H1 (cell line): ENCODE data around the gene KLHL29. TPM values are rescaled to one million over a fixed set of nuclear protein-coding genes. Genes with fewer than 3 reads are reported as not detected.

ENCODE experiments used
- CTCF ChIA-PET: fragments of 300-600 bp; sonication (Branson Sonifier 250); formaldehyde crosslinking; loops from one replicate; lab custom pipeline; 2021; ENCODE audit not compliant: partially characterized antibody; lab: Charles Lee
- POLR2A ChIA-PET: fragments of 300-600 bp; sonication (Branson Sonifier 250); formaldehyde crosslinking; loops from one replicate; lab custom pipeline; 2021; ENCODE audit warnings: inconsistent platforms; ENCODE audit not compliant: partially characterized antibody; lab: Charles Lee
- DNase-seq, 2 experiments: peaks; one replicate each; pipeline versions ENCODE4 v3.0.0 to v3.0.0-alpha.2; 2010 to 2022; ENCODE audit warnings: low spot score in 2 of 2, low read depth in 1 of 2, mixed read lengths in 1 of 2
- FAIRE-seq: peaks from 2 replicates; lab custom pipeline; 2011; peaks lifted over from hg19 to GRCh38; lab: Jason Lieb, UNC
- H2AFZ ChIP-seq: 2 replicates; pipeline ENCODE4 v1.8.1; 2012; ENCODE audit warnings: low read length, inconsistent platforms
- H2AK5ac ChIP-seq: 2 replicates; pipeline ENCODE4 v1.6.1; 2013; ENCODE audit warnings: low read depth, low read length
- H2BK120ac ChIP-seq: replicated peaks from 2 replicates; pipeline ENCODE3; 2013; ENCODE audit warnings: low read depth, low read length, inconsistent platforms
- H2BK12ac ChIP-seq: 2 replicates; pipeline ENCODE4 v1.6.1; 2013; ENCODE audit warnings: low read depth, low read length
- H2BK15ac ChIP-seq: 2 replicates; pipeline ENCODE4 v1.6.1; 2013; ENCODE audit warnings: low read length
- H2BK20ac ChIP-seq: 2 replicates; pipeline ENCODE4 v1.6.1; 2013; ENCODE audit warnings: low read length
- H2BK5ac ChIP-seq: 2 replicates; pipeline ENCODE4 v1.6.1; 2013; ENCODE audit warnings: low read depth, low read length
- H3K14ac ChIP-seq: 2 replicates; pipeline ENCODE4 v1.6.1; 2013; ENCODE audit warnings: inconsistent platforms; ENCODE audit not compliant: insufficient read length
- H3K18ac ChIP-seq: 2 replicates; pipeline ENCODE4 v1.6.1; 2013; ENCODE audit warnings: low read length; ENCODE audit errors: extremely low read depth
- H3K23ac ChIP-seq: 2 replicates; pipeline ENCODE4 v1.6.1; 2013; ENCODE audit warnings: inconsistent platforms; ENCODE audit not compliant: insufficient read length
- H3K23me2 ChIP-seq: 2 replicates; pipeline ENCODE4 v1.6.1; 2013; ENCODE audit warnings: low read depth, low read length
- H3K27ac ChIP-seq: 2 replicates; pipeline ENCODE4 v1.6.1; 2011; ENCODE audit warnings: low read depth, low read length, inconsistent platforms
- H3K27me3 ChIP-seq, 4 experiments: replicated peaks in 1 of 4; 1 replicate in 1 of 4; 2 replicates in 3 of 4; pipeline versions ENCODE4 v1.6.1 to v1.8.1; 2011 to 2013; ENCODE audit warnings: low read length in 3 of 4, mild to moderate bottlenecking in 3 of 4, inconsistent platforms in 2 of 4, mixed read lengths in 2 of 4, moderate library complexity in 1 of 4; ENCODE audit not compliant: control insufficient read depth in 3 of 4, insufficient read depth in 3 of 4; ENCODE audit errors: extremely low read depth in 1 of 4
- H3K36me3 ChIP-seq, 4 experiments: 2 replicates each; pipeline versions ENCODE4 v1.6.1 to v1.8.1; 2011 to 2013; ENCODE audit warnings: mild to moderate bottlenecking in 4 of 4, low read length in 3 of 4, moderate library complexity in 2 of 4, control low read depth in 1 of 4, inconsistent platforms in 1 of 4; ENCODE audit not compliant: insufficient read depth in 4 of 4, control insufficient read depth in 2 of 4
- H3K4ac ChIP-seq: replicated peaks from 2 replicates; pipeline ENCODE3; 2013; ENCODE audit warnings: low read length, low read depth, mixed read lengths, inconsistent platforms; ENCODE audit not compliant: insufficient read length
- H3K4me1 ChIP-seq, 4 experiments: replicated peaks in 1 of 4; 1 replicate in 1 of 4; 2 replicates in 3 of 4; pipeline versions ENCODE4 v1.6.1 to v1.8.1; 2011 to 2013; ENCODE audit warnings: low read length in 3 of 4, inconsistent platforms in 2 of 4, mixed read lengths in 1 of 4; ENCODE audit not compliant: insufficient read depth in 4 of 4, control insufficient read depth in 3 of 4
- H3K4me2 ChIP-seq, 2 experiments: 2 replicates each; pipeline versions ENCODE4 v1.6.1 to v1.8.1; 2011 to 2013; ENCODE audit warnings: low read depth in 2 of 2, low read length in 2 of 2, control low read depth in 1 of 2, inconsistent platforms in 1 of 2, mild to moderate bottlenecking in 1 of 2; ENCODE audit not compliant: insufficient read depth in 1 of 2
- H3K4me3 ChIP-seq, 4 experiments: fragments of 200-600, 300-600 bp in 1 of 4; sonication (generic), shearing (Covaris generic), sonication (Bioruptor Twin) in 1 of 4; 2 replicates each; pipeline versions ENCODE4 v1.5.1 to v1.8.1; 2011 to 2016; ENCODE audit warnings: low read length in 4 of 4, low read depth in 3 of 4, control low read depth in 2 of 4, inconsistent platforms in 2 of 4, mild to moderate bottlenecking in 2 of 4, mixed read lengths in 1 of 4, moderate library complexity in 1 of 4; ENCODE audit not compliant: insufficient read depth in 2 of 4; ENCODE audit errors: extremely low read depth in 1 of 4
- H3K56ac ChIP-seq: replicated peaks from 2 replicates; pipeline ENCODE3; 2013; ENCODE audit warnings: low read depth, mild to moderate bottlenecking, mixed read lengths, low read length, inconsistent platforms; ENCODE audit not compliant: insufficient read length
- H3K79me1 ChIP-seq: 2 replicates; pipeline ENCODE4 v1.6.1; 2013; ENCODE audit warnings: low read depth, low read length, control low read depth
- H3K79me2 ChIP-seq, 2 experiments: 2 replicates each; pipeline versions ENCODE4 v1.6.1 to v1.8.1; 2012 to 2013; ENCODE audit warnings: low read length in 2 of 2, mild to moderate bottlenecking in 2 of 2, inconsistent platforms in 1 of 2; ENCODE audit not compliant: insufficient read depth in 2 of 2, control insufficient read depth in 1 of 2
- H3K9ac ChIP-seq, 4 experiments: replicated peaks in 1 of 4; 1 replicate in 1 of 4; 2 replicates in 3 of 4; pipeline versions ENCODE4 v1.6.1 to v1.8.1; 2011 to 2013; ENCODE audit warnings: low read depth in 3 of 4, low read length in 3 of 4, control low read depth in 2 of 4, mild to moderate bottlenecking in 2 of 4, moderate library complexity in 2 of 4, inconsistent platforms in 1 of 4; ENCODE audit errors: extremely low read depth in 1 of 4
- H3K9me3 ChIP-seq, 2 experiments: 2 replicates each; pipeline versions ENCODE4 v1.6.1 to v1.8.1; 2012 to 2013; ENCODE audit warnings: mild to moderate bottlenecking in 2 of 2, moderate library complexity in 2 of 2, control low read depth in 1 of 2, inconsistent platforms in 1 of 2, low read depth in 1 of 2, low read length in 1 of 2, mixed read lengths in 1 of 2; ENCODE audit not compliant: insufficient read depth in 2 of 2
- H4K20me1 ChIP-seq, 2 experiments: replicated peaks in 1 of 2; 2 replicates each; pipeline versions ENCODE3 to v1.8.1; 2011 to 2013; ENCODE audit warnings: inconsistent platforms in 2 of 2, low read length in 2 of 2, mild to moderate bottlenecking in 1 of 2; ENCODE audit not compliant: insufficient read depth in 2 of 2, control insufficient read depth in 1 of 2
- H4K5ac ChIP-seq: 2 replicates; pipeline ENCODE4 v1.6.1; 2013; ENCODE audit warnings: low read length, low read depth, mixed read lengths, inconsistent platforms; ENCODE audit not compliant: insufficient read length
- H4K8ac ChIP-seq: 2 replicates; pipeline ENCODE4 v1.8.0; 2013; ENCODE audit warnings: mild to moderate bottlenecking, moderate library complexity, low read length, inconsistent platforms; ENCODE audit not compliant: insufficient read depth; ENCODE audit errors: extremely low read depth
- H4K91ac ChIP-seq: replicated peaks from 2 replicates; pipeline ENCODE3; 2013; ENCODE audit warnings: low read length, mixed read lengths, inconsistent platforms; ENCODE audit not compliant: insufficient read length
- BACH1 ChIP-seq: IDR thresholded peaks from 2 replicates; pipeline ENCODE4 v1.6.1; 2012; ENCODE audit warnings: low read length, improper control_type of control experiment
- EZH2 ChIP-seq: fragments of 200-600 bp; sonication (generic); IDR thresholded peaks from 2 replicates; pipeline ENCODE4 v1.7.1; 2012; ENCODE audit warnings: low read depth, mild to moderate bottlenecking, moderate library complexity, low read length, inconsistent platforms; ENCODE audit not compliant: severe bottlenecking
- FOSL1 ChIP-seq: IDR thresholded peaks from 2 replicates; pipeline ENCODE4 v1.6.1; 2011; ENCODE audit warnings: mild to moderate bottlenecking, low read depth, low read length, moderate library complexity; ENCODE audit not compliant: insufficient read depth
- GTF2F1 ChIP-seq: IDR thresholded peaks from 2 replicates; pipeline ENCODE4 v1.6.1; 2012; ENCODE audit warnings: low read depth, low read length, improper control_type of control experiment, borderline replicate concordance
- JUND ChIP-seq: IDR thresholded peaks from 2 replicates; pipeline ENCODE4 v1.6.1; 2011; ENCODE audit warnings: mild to moderate bottlenecking, improper control_type of control experiment, low read length
- PHF8 ChIP-seq: fragments of 200-600 bp; sonication (generic); conservative IDR thresholded peaks from 2 replicates; pipeline ENCODE4 v1.7.1; 2012; ENCODE audit warnings: low read depth, mild to moderate bottlenecking, inconsistent platforms, low read length, moderate library complexity
- POU5F1 ChIP-seq: IDR thresholded peaks from 2 replicates; pipeline ENCODE4 v1.6.1; 2011; ENCODE audit warnings: low read depth, mild to moderate bottlenecking, low read length, moderate library complexity
- RBBP5 ChIP-seq: IDR thresholded peaks from 2 replicates; pipeline ENCODE4 v1.7.1; 2012; ENCODE audit warnings: low read depth, mild to moderate bottlenecking, inconsistent platforms, low read length, moderate library complexity, borderline replicate concordance
- SAP30 ChIP-seq: fragments of 300-600 bp; sonication (generic); IDR thresholded peaks from 2 replicates; pipeline ENCODE4 v1.7.1; 2012; ENCODE audit warnings: low read length, moderate library complexity, mild to moderate bottlenecking, inconsistent platforms; ENCODE audit not compliant: insufficient read depth, insufficient replicate concordance
- SP1 ChIP-seq: IDR thresholded peaks from 2 replicates; pipeline ENCODE4 v1.6.1; 2011; ENCODE audit warnings: low read depth, low read length
- SRF ChIP-seq: IDR thresholded peaks from 2 replicates; pipeline ENCODE4 v1.6.1; 2011; ENCODE audit warnings: mild to moderate bottlenecking, low read depth, low read length, moderate library complexity
- TAF1 ChIP-seq: IDR thresholded peaks from 2 replicates; pipeline ENCODE4 v1.6.1; 2011; ENCODE audit warnings: mild to moderate bottlenecking, low read depth, low read length
- TCF12 ChIP-seq: IDR thresholded peaks from 2 replicates; pipeline ENCODE4 v1.6.1; 2011; ENCODE audit warnings: low read depth, mild to moderate bottlenecking, low read length
- WGBS, 2 experiments: shearing (Covaris generic) in 1 of 2; methylation state at CpG; one replicate each; pipeline versions ENCODE4 v1.1.6 to v1.1.7; 2013 to 2015; ENCODE audit warnings: low lambda C conversion rate in 2 of 2, mixed read lengths in 2 of 2, inconsistent platforms in 1 of 2, low coverage in 1 of 2, missing lambda C conversion rate in 1 of 2; ENCODE audit not compliant: insufficient replicate concordance in 2 of 2, insufficient coverage in 1 of 2, insufficient read length in 1 of 2; ENCODE audit errors: extremely low coverage in 1 of 2, missing lambda C conversion rate in 1 of 2; 5-methylcytosine and 5-hydroxymethylcytosine counted together
- polyA plus RNA-seq, 7 experiments: library from polyadenylated mRNA; depleted of rRNA in 3 of 7; stranded (reverse) in 5 of 7; unstranded in 2 of 7; fragments of >200 nt in 5 of 7; fragments of 200-250 nt in 2 of 7; gene quantifications; 1 replicate in 5 of 7; 2 replicates in 1 of 7; 4 replicates in 1 of 7; pipeline versions ENCODE4 v1.2.1 to v1.2.3, GENCODE V29; 2011 to 2013; ENCODE audit warnings: missing spikeins in 2 of 7, mixed read lengths in 2 of 7
- total RNA-seq: library from RNA; stranded (reverse); fragmentation: NEBNext Ultra II Directional; extraction: Animal tissue kit (Norgen Biotek cat#: 25700); gene quantifications from 2 replicates; pipeline ENCODE4 v1.2.1, GENCODE V29; 2021

The KLHL29 gene
- total and polyA plus RNA-seq, 2 of the 8 experiments (the other 6 are each of a cell fraction or from before 2014, with no cell fraction given): 1.1 to 4.7 TPM

DNA sequence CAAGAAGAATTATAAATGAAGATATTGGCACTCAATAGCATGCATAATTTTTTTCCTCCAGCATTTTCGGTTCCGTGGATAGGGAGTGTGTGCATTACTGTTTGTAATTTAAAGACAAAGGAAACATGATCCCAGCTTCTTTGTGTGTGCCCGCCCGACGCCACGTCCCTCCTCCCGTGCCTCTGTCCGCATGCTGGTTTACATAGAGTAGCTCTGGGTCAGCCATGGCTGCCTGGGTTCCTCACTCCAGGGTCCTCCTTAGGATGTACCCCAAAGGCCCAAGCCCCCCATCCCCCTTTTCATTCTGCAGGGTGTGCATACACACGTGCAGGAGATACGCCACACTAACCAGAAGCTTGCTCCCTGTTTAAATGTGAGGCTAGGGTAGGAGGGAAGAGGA, 214.7 kb downstream of the KLHL29 start:
- no peak overlapping the region for H2BK20ac ChIP-seq
- POLR2A ChIA-PET: no interaction called here
- H3K79me1 ChIP-seq: no peaks in the 10 kb centered on the region
- no peak overlapping the region for H4K91ac ChIP-seq
- no peak overlapping the region for H3K23ac ChIP-seq
- H3K9me3 ChIP-seq: no peaks in the 10 kb centered on the region
- H4K5ac ChIP-seq: no peak overlapping the region
- no peaks in the 10 kb centered on the region for H3K27me3 ChIP-seq
- H3K4me3 ChIP-seq: no peak overlapping the region
- H3K4me1 ChIP-seq: peaks cover 0 to 4% (median under 1%) of the 10 kb centered on the region in 4 experiments; a peak in 3 of 7 replicates
- no peak overlapping the region; a peak in 1 of 7 replicates for H3K9ac ChIP-seq
- no peak overlapping the region for H2BK120ac ChIP-seq
- H2AK5ac ChIP-seq: no peak overlapping the region
- no peak overlapping the region for H4K8ac ChIP-seq
- H3K4ac ChIP-seq: no peak overlapping the region
- H3K56ac ChIP-seq: no peak overlapping the region
- H3K36me3 ChIP-seq: no peaks in the 10 kb centered on the region
- FAIRE-seq: no peak
- H2BK15ac ChIP-seq: no peak overlapping the region
- no peak overlapping the region for H3K18ac ChIP-seq
- CTCF ChIA-PET: interaction anchor here (0.8 to 2.6 kb wide), 12 partner anchors 10 to 83 kb away, joined by 3 to 14 read pairs (median 4); no protein-coding TSS in a partner anchor
- TF ChIP-seq SAP30 (no peak), FOSL1 (no peak), TAF1 (no peak), JUND (no peak), SP1 (no peak), EZH2 (no peak), POU5F1 (no peak), GTF2F1 (no peak), RBBP5 (no peak), SRF (no peak), PHF8 (no peak), TCF12 (no peak), BACH1 (no peak)
- no peak overlapping the region for H2BK12ac ChIP-seq
- no peak overlapping the region for H3K27ac ChIP-seq
- H3K14ac ChIP-seq: no peak overlapping the region
- H3K4me2 ChIP-seq: no peak overlapping the region
- H3K79me2 ChIP-seq: no peaks in the 10 kb centered on the region
- H4K20me1 ChIP-seq: no peaks in the 10 kb centered on the region
- H3K23me2 ChIP-seq: no peaks in the 10 kb centered on the region
- no peak overlapping the region for H2AFZ ChIP-seq
- 95% methylated on average over 10 of the region's 10 CpGs; no CpG with 5 or more reads in 1 of the 2 experiments for WGBS, 2 experiments
- no peak for DNase-seq
- H2BK5ac ChIP-seq: no peak overlapping the region; the same call in 1 of the 2 replicates
